HEK293 (cell line): ENCODE data around the gene MYO7B.

Source experiments
- CTCF ChIP-seq: fragments of 450-650 bp; formaldehyde crosslinking; IDR thresholded peaks from 2 replicates; pipeline ENCODE4 v1.5.1; 2016; ENCODE audit warnings: missing biosample characterization, missing genetic modification characterization
- ZBTB21 ChIP-seq: fragments of 450-650 bp; formaldehyde crosslinking; IDR thresholded peaks from 2 replicates; pipeline ENCODE4 v1.5.1; 2017; ENCODE audit warnings: missing biosample characterization, missing genetic modification characterization
- ZNF280D ChIP-seq: fragments of 450-650 bp; formaldehyde crosslinking; IDR thresholded peaks from 2 replicates; pipeline ENCODE4 v1.5.1; 2016; ENCODE audit warnings: missing biosample characterization, missing genetic modification characterization
- ZNF302 ChIP-seq: fragments of 450-650 bp; formaldehyde crosslinking; IDR thresholded peaks from 2 replicates; pipeline ENCODE4 v1.5.1; 2016; ENCODE audit warnings: missing biosample characterization, missing genetic modification characterization, low read depth
- ZNF629 ChIP-seq: fragments of 450-650 bp; formaldehyde crosslinking; IDR thresholded peaks from 2 replicates; pipeline ENCODE4 v1.5.1; 2017; ENCODE audit warnings: missing biosample characterization, missing genetic modification characterization

- TF ChIP-seq ZNF629 (tag by site-specific recombination) (no peak), ZNF302 (no peak), CTCF (no peak), ZNF280D (no peak), ZBTB21 (tag by site-specific recombination) (no peak)
Measured at GRCh38 chr2:127598711-127599110, 63.2 kb downstream of the MYO7B start.
